HG03175 (cell line): ENCODE measurements around the gene ZNF398.

Source experiments
- ATAC-seq: cut with Tn5 transposase; IDR thresholded peaks from one replicate; pipeline ENCODE4 v1.9.1; 2021; ENCODE audit warnings: mild to moderate bottlenecking, moderate library complexity; ENCODE audit not compliant: unreplicated experiment

The ZNF398 gene

DNA sequence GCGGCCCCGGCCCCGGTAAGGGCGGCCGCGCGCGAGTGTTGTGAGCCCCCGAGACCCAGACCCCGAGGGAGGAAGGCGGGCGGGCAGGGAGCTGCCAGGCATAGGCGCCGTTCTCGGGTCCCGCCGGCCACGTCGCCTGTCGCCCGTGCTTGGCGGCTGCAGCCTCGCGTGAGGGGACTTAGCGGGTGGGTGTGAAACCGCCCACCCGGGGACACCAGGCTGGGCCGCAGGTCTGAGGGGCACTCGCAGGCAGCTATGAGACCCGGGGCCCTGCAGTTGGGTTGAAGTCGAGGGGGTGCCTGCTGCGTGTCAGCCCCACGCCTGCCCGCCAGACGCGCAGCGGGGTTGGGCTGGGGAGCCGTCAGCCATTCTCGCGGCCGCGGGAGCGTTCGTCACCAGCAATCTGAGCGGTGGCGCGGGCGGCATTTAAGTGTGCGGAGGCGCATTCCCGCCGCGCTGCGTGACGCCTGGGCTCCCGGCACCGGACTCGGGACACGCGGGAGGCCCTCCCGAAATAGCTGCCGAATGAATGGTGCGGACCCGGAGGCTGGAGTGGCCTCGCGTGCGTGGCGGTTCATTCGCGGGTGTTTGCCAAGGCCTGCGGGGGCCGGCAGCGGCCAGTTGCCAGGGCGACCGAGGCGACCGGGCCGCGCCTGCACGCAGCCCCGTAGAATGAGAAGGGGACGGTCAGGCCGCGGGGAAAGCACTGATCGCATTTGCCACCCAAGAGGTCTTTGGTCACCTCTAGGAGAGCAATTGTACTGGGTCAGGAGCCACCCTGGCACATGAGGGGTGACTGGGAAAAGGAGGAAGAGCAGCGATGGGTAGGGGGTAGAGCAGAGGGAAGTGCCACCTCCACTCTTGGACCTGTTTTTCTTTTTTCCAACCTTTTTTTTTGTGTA, 750 bp downstream of the ZNF398 start:
- ATAC-seq: peak; percentile 27

- ATAC-seq: no peak
Observed at GRCh38 chr7:149150981-149151380, 3.7 kb downstream of the ZNF398 start.

- ATAC-seq: no peak
Observed at GRCh38 chr7:149153346-149153745, 6.1 kb downstream of the ZNF398 start.

DNA sequence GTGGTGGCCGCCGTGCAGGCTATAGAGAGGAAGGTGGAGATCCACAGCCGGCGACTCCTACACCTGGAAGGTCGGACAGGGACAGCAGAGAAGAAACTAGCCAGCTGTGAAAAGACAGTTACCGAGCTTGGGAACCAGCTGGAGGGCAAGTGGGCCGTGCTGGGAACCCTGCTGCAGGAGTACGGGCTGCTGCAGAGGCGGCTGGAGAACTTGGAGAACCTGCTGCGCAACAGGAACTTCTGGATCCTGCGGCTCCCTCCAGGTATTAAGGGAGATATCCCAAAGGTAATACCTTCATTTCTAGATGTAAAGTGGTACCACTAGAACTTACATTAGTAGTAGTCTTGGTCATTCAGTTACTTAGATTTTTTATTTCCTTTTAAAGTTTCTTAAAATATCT, 6.8 kb downstream of the ZNF398 start:
- ATAC-seq: no peak

DNA sequence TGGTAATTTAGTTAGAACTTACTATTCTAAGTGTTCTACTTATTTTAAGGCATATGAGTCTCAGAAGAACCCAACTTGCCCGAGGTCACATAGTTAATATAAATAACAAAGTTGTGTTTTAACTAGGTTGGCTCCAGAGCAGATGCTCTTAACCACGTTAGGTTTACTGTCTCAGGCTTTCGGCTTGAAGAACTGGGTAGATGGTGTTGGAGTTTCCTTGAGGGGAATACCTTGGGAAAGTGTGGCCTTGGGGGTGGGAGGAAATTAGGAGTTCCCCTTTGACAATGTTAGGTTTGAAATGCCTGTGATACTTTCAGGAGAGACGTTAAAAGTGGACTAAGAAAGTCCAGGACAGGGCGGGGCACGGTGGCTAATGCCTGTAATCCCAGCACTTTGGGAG, 9.6 kb downstream of the ZNF398 start:
- no peak for ATAC-seq

DNA sequence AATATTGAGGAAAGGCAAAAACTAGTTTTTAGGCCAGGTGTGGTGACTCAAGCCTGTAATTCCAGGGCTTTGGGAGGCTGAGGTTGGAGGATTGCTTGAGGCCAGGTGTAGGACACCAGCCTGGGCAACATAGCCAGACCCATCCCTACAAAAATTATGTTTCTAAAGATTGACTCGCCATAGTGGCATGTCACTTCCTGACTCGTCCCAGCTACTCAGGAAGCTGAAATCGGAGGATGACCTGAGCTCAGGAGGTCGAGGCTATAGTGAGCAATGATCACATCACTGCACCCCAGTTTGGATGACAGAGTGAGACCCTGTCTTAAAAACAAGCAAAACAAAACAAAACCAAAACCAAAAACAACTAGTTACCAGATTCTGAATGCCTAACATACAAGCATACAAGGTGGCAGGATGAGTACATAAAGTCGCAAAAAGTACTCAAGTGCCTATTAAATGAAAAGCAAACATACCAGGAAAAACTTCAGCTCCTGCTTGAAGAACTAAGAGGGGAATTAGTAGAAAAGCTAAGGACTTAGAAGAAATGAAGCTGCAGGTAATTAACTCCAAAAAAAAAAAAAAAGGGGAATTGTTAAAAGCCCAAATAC, 14.1 kb downstream of the ZNF398 start:
- no peak for ATAC-seq

- ATAC-seq: no peak
Observed at GRCh38 chr7:149166142-149166541, 18.9 kb downstream of the ZNF398 start.

DNA sequence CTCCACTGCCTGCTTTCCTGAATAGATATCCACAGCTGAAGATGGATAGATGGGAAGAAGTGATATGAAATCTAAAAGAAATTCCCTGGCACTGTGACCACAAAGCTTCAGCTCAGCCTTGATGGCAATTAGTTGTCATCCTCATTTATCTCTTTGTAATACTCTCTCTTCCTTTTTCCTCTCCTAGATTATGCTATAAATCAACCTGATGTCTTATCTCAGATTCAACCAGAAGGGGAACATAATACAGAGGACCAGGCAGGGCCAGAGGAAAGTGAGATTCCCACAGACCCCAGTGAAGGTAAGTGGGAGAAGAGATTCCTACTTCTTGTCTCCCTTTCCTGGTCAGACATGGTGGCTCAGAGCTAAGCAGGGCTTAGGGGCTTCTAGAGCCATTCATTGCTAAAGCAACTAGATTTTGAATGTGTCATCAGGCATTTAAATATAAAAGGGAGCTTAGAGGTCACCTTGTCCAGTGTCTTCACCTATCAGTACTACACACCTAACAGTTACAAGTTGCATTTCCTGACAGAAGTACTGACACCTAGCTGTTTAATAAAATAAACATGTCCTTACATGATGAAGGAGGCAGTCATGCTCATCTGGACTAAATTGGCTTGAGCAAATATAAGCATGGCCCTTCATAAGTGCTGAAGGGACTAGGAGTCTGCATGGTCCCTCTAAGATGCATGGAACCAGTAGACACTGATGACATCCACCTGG, 19.5 kb downstream of the ZNF398 start:
- no peak for ATAC-seq

DNA sequence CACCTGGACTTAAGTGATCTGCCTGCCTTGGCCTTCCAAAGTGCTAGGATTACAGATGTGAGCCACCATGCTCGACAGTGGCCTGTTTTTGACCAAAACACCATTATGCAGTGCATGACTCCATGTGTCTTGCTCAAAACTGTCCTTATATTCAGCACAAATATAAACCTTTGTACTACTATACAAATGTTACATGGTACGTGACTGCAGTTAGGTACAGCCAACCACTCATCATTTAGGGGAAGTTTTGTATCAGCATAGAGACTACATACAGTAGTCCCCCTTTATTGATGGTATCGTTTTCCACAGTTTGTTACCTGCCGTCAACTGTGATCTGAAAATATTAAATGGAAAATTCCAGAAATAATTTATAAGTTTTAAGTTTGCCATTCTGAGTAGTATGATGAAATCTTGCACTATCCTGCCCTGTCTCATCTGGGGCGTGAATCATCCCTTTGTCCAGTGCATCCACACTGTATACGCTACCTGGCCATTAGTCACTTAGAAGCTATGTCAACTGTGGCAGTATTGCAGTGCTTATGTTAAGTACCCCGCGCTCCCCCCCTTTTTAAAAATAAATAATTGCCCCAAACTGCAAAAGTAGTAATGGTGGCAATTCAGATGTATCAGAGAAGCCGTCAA, 24.8 kb downstream of the ZNF398 start:
- no peak for ATAC-seq

DNA sequence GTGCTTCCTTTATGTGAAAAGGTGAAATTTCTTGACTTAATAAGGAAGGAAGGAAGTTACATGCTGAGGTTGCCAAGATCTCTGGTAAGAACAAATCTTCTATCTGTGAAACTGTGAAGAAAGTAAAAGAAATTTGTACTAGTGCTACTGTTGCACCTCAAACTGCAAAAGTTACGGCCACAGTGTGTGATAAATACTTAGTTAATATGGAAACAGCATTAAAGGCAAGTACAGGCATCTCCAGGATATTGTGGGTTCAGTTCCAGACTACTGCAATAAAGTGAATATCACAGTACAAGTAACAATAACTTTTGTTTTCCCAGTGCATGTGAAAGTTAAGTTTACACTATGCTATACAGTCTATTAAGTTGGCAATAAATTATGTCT, 25.3 kb downstream of the ZNF398 start:
- ATAC-seq: no peak

DNA sequence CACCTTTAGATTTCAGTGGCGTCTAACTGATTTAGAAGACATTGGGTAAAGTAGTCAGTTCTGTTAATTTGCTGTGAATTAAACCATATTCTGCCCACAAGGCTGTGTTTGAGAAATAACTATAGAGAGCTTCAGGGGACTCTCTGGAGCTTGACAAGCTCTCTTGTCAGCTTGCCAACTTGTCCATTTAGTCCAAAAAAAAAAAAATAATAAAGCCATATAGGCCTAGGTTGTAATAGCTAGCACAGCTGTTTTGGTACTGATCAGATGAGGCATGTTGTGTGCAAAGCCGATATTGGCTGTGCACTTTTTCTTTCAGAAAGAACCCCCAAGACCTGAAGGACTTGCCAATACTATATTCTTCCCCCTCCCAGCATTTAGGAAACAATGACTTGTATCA, 27.9 kb downstream of the ZNF398 start:
- ATAC-seq: no peak

DNA sequence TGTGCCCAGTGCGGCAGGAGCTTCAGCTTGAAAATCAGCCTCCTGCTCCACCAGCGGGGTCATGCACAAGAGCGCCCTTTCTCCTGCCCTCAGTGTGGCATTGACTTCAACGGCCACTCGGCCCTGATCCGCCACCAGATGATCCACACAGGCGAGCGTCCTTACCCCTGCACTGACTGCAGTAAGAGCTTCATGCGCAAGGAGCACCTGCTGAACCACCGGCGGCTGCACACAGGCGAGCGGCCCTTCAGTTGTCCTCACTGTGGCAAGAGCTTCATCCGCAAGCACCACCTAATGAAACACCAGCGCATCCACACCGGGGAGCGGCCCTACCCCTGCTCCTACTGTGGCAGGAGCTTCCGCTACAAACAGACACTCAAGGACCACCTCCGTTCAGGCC, 32.0 kb downstream of the ZNF398 start:
- no peak for ATAC-seq

DNA sequence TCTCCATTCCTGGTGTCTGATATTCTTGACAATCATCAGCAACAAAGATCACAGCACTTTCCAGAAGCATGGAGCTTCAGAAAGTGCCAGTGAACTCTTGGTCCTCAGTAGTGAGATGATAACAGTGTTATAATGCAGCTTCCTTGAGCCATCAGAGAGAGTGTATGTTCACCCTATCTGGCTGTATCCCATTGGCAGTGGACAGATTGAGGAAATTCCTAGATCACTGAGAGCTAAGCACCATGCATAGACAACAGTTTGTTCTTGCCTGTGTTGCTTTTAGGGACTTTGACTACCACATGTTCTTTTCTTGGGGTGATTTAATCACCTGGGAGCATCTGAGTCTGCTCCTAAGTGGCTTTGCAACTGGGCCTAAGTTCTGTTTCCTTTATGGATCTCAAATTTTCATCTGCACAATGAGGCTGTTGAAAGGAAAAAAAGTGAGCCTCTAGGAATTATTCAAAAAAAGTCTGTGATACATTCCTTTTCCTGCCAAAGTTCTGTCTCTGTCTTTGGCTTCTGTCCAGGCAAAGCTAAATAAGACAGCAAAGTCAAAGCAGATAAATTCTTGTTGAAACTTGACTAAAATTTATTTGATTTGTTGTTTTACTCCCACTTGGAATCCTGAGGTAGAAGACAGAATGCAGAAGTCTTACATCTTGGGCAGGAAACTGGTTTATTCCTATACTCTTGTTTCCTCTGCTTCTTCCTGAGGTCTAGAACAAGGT, 33.6 kb downstream of the ZNF398 start:
- ATAC-seq: no peak

DNA sequence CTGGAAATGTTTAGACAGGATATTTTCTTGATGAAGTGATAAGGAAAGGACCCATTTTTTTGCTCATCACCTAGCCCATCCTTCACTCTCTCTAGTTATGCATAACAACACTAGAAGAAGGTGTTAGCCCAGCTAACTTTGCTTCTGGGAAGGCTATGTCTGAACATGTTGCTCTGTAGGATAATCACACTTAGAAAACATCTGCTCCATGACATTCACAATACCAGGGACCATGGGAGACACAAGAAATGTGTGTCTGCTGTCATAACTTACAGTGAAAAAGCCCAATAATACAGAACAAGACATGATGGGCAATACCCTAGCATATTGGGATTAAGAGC, 34.2 kb downstream of the ZNF398 start:
- no peak for ATAC-seq

DNA sequence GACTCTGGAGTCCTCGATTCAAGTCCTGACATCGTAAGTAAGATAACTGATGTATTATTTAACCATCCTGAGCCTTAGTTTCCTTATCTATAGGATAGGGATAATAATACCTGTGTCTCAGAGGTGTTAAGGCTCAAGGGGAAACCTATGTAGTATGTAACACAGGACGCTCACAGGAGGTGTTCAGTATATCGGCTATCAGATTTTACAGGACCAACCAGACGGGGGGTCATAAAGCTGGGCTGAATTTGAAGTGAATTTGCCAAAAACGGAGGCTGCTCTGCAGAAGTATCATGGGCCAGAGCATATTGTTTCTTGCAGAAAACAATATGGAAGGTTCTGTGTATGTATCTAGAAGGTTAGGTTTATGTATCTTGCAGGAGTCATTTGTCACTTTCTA, 37.0 kb downstream of the ZNF398 start:
- no peak for ATAC-seq

- no peak for ATAC-seq
Observed at GRCh38 chr7:149188213-149188612, 41.0 kb downstream of the ZNF398 start.

DNA sequence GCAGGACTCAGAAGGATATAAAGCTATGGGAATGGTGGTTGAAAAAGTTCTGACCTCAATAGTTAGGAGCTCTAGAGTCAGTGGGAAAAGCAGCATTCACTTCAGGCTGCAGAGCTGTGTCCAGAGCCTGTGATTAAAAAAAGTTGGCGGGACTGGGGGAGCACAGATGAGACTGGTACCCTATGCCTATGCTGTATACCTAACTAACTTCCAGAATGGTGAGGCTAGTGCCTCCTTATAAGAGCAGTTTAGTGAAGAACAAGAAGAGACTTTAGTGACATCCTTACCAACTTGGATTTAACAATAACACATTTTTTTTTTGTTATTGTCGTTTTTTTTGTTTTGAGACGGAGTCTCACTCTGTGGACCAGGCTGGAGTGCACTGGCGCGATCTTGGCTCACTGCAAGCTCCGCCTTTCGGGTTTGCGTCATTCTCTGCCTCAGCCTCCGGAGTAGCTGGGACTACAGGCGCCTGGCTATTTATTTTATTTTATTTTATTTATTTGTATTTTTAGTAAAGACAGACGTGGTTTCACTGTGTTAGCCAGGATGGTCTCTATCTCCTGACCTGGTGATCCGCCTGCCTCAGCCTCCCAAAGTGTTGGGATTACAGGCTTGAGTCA, 41.5 kb downstream of the ZNF398 start:
- ATAC-seq: no peak

- no peak for ATAC-seq
Observed at GRCh38 chr7:149191851-149192250, 44.6 kb downstream of the ZNF398 start.

DNA sequence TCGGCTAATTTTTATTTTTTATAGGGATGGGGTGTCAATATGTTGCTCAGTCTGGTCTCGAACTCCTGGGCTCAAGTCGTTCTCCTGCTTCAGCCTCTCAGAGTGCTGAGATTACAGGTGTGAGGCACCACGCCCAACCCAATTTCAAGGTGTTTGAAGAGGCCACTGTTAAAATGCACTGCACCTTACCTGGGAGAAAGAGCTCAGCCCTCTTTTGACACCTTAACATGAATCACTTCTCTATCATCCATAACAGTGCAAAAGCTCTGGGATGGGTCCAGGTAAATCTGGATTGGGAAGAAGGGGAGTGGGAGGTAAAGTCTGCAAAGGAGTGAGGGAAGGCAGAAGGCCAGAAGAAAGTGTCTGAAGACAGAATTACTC, 47.5 kb downstream of the ZNF398 start:
- no peak for ATAC-seq
